ENCODE results near the gene TYROBP.

Gene TYROBP

GRCh38 chr19:35943321-35944301 lies 35.5 kb upstream of the TYROBP start:
- H3K4me3 ChIP-seq (ENCODE audit: low read depth, low read length): no peak overlapping the region
- TF ChIP-seq CTCF (IDR thresholded peaks at IDR 0.05; ENCODE audit: borderline replicate concordance, insufficient read depth, low read depth, low read length): no peak

- no peak for TF ChIP-seq CTCF (IDR thresholded peaks at IDR 0.05; ENCODE audit: borderline replicate concordance, insufficient read depth, low read depth, low read length)
- H3K4me3 ChIP-seq (ENCODE audit: low read depth, low read length): no peak overlapping the region
Measured at GRCh38 chr19:35942235-35942634, 34.1 kb upstream of the TYROBP start.

GRCh38 chr19:35940839-35941238 lies 32.7 kb upstream of the TYROBP start:
- no peak for TF ChIP-seq CTCF (IDR thresholded peaks at IDR 0.05; ENCODE audit: borderline replicate concordance, insufficient read depth, low read depth, low read length)
- no peak overlapping the region for H3K4me3 ChIP-seq (ENCODE audit: low read depth, low read length)

- no peak overlapping the region for H3K4me3 ChIP-seq (ENCODE audit: low read depth, low read length)
- no peak for TF ChIP-seq CTCF (IDR thresholded peaks at IDR 0.05; ENCODE audit: borderline replicate concordance, insufficient read depth, low read depth, low read length)
Measured at GRCh38 chr19:35940078-35940775, 32.1 kb upstream of the TYROBP start.

GRCh38 chr19:35939307-35940077 lies 31.4 kb upstream of the TYROBP start:
- no peak for TF ChIP-seq CTCF (IDR thresholded peaks at IDR 0.05; ENCODE audit: borderline replicate concordance, insufficient read depth, low read depth, low read length)
- no peak overlapping the region for H3K4me3 ChIP-seq (ENCODE audit: low read depth, low read length)

GRCh38 chr19:35938282-35939224 lies 30.5 kb upstream of the TYROBP start:
- H3K4me3 ChIP-seq (ENCODE audit: low read depth, low read length): no peak overlapping the region

More at GRCh38 chr19:35938282-35939224, 30.5 kb upstream of the TYROBP start:
- no peak for TF ChIP-seq CTCF (IDR thresholded peaks at IDR 0.05; ENCODE audit: borderline replicate concordance, insufficient read depth, low read depth, low read length)

All from GM12875 (cell line).